ENCODE measurements around the gene CDR2. TPM values are rescaled to one million over a fixed set of nuclear protein-coding genes. Genes with fewer than 3 reads are reported as not detected.

CDR2 gene
- total and polyA plus RNA-seq, 2 of the 13 experiments (the other 11 are each of a cell fraction or from before 2014, with no cell fraction given) = 59.0 to 78.9 TPM

DNA sequence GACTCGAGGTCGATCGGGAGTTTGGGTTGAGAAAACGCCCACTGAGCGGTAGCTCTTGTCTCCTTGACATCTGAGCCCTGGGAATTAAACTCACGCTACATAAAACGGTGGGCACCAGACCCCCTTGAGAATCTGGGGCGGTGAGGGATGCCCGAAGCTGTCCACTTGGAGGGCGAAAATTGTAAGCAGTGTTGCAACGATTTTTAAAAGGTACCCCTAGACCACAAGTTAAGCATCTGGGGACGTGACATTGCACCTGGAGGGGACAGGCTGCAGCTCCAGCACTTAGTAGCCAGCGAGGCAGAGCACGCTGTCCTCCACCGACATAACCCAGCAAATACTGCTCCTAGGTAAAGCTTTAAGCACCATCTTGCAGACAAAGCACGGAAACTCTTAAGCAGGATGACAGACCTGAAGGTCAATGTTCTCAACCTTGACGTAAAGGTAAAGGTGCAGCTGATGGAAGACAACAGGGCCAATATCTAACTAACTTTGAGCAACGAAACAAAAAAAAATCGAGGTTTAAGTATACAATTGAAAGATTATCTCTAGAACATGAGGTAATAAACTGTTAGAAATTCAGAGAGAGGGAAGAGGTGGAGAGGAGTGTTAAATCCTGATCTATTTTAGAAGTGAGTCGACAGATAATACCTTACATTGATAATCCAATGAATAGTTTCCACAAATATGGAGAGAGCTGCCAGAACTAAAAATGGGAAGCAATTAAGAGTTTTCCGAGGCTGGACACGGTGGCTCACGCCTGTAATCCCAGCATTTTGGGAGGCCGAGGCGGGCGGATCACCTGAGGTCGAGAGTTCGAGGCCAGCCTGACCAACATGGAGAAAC lies 921 bp upstream of the CDR2 start (continued):
- TF ChIP-seq, protein P1, sequence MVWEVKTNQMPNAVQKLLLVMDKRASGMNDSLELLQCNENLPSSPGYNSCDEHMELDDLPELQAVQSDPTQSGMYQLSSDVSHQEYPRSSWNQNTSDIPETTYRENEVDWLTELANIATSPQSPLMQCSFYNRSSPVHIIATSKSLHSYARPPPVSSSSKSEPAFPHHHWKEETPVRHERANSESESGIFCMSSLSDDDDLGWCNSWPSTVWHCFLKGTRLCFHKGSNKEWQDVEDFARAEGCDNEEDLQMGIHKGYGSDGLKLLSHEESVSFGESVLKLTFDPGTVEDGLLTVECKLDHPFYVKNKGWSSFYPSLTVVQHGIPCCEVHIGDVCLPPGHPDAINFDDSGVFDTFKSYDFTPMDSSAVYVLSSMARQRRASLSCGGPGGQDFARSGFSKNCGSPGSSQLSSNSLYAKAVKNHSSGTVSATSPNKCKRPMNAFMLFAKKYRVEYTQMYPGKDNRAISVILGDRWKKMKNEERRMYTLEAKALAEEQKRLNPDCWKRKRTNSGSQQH (CRISPR knock-in tag; IDR thresholded peaks at IDR 0.05; ENCODE audit: low read depth) = no peak
- TF ChIP-seq ZFX (CRISPR knock-in tag; IDR thresholded peaks at IDR 0.05; ENCODE audit: low read depth) (no peak; the same call in 1 of the 2 replicates), ATM (IDR thresholded peaks at IDR 0.05; ENCODE audit: borderline replicate concordance) (no peak), HNRNPLL (IDR thresholded peaks at IDR 0.05; ENCODE audit: low read depth, low read length, poor library complexity, severe bottlenecking) (no peak), ZNF878 (CRISPR knock-in tag; IDR thresholded peaks at IDR 0.05) (no peak; the same call in 1 of the 2 replicates), ZNF12 (CRISPR knock-in tag; IDR thresholded peaks at IDR 0.05) (peak; percentile 22; the same call in 1 of the 2 replicates), GLI4 (CRISPR knock-in tag; IDR thresholded peaks at IDR 0.05; ENCODE audit: borderline replicate concordance) (peak; percentile 57), ZNF17 (CRISPR knock-in tag; IDR thresholded peaks at IDR 0.05) (no peak), HOXD1 (CRISPR knock-in tag; IDR thresholded peaks at IDR 0.05) (no peak), ZFAT (CRISPR knock-in tag; conservative IDR thresholded peaks at IDR 0.05) (no peak), SP140L (CRISPR knock-in tag; IDR thresholded peaks at IDR 0.05; ENCODE audit: borderline replicate concordance) (no peak; the same call in 1 of the 2 replicates), BORCS8-MEF2B (CRISPR knock-in tag; IDR thresholded peaks at IDR 0.05) (no peak; the same call in 1 of the 2 replicates)
- TF ChIP-seq, protein P2, sequence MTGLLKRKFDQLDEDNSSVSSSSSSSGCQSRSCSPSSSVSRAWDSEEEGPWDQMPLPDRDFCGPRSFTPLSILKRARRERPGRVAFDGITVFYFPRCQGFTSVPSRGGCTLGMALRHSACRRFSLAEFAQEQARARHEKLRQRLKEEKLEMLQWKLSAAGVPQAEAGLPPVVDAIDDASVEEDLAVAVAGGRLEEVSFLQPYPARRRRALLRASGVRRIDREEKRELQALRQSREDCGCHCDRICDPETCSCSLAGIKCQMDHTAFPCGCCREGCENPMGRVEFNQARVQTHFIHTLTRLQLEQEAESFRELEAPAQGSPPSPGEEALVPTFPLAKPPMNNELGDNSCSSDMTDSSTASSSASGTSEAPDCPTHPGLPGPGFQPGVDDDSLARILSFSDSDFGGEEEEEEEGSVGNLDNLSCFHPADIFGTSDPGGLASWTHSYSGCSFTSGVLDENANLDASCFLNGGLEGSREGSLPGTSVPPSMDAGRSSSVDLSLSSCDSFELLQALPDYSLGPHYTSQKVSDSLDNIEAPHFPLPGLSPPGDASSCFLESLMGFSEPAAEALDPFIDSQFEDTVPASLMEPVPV (CRISPR knock-in tag; IDR thresholded peaks at IDR 0.05) = no peak
- TF ChIP-seq, protein P3, sequence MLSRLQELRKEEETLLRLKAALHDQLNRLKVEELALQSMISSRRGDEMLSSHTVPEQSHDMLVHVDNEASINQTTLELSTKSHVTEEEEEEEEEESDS (CRISPR knock-in tag; IDR thresholded peaks at IDR 0.05; ENCODE audit: borderline replicate concordance) = no peak
- TF ChIP-seq, protein P4, sequence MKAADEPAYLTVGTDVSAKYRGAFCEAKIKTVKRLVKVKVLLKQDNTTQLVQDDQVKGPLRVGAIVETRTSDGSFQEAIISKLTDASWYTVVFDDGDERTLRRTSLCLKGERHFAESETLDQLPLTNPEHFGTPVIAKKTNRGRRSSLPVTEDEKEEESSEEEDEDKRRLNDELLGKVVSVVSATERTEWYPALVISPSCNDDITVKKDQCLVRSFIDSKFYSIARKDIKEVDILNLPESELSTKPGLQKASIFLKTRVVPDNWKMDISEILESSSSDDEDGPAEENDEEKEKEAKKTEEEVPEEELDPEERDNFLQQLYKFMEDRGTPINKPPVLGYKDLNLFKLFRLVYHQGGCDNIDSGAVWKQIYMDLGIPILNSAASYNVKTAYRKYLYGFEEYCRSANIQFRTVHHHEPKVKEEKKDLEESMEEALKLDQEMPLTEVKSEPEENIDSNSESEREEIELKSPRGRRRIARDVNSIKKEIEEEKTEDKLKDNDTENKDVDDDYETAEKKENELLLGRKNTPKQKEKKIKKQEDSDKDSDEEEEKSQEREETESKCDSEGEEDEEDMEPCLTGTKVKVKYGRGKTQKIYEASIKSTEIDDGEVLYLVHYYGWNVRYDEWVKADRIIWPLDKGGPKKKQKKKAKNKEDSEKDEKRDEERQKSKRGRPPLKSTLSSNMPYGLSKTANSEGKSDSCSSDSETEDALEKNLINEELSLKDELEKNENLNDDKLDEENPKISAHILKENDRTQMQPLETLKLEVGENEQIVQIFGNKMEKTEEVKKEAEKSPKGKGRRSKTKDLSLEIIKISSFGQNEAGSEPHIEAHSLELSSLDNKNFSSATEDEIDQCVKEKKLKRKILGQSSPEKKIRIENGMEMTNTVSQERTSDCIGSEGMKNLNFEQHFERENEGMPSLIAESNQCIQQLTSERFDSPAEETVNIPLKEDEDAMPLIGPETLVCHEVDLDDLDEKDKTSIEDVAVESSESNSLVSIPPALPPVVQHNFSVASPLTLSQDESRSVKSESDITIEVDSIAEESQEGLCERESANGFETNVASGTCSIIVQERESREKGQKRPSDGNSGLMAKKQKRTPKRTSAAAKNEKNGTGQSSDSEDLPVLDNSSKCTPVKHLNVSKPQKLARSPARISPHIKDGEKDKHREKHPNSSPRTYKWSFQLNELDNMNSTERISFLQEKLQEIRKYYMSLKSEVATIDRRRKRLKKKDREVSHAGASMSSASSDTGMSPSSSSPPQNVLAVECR (CRISPR knock-in tag; IDR thresholded peaks at IDR 0.05; ENCODE audit: borderline replicate concordance) = no peak
- TF ChIP-seq, protein P5, sequence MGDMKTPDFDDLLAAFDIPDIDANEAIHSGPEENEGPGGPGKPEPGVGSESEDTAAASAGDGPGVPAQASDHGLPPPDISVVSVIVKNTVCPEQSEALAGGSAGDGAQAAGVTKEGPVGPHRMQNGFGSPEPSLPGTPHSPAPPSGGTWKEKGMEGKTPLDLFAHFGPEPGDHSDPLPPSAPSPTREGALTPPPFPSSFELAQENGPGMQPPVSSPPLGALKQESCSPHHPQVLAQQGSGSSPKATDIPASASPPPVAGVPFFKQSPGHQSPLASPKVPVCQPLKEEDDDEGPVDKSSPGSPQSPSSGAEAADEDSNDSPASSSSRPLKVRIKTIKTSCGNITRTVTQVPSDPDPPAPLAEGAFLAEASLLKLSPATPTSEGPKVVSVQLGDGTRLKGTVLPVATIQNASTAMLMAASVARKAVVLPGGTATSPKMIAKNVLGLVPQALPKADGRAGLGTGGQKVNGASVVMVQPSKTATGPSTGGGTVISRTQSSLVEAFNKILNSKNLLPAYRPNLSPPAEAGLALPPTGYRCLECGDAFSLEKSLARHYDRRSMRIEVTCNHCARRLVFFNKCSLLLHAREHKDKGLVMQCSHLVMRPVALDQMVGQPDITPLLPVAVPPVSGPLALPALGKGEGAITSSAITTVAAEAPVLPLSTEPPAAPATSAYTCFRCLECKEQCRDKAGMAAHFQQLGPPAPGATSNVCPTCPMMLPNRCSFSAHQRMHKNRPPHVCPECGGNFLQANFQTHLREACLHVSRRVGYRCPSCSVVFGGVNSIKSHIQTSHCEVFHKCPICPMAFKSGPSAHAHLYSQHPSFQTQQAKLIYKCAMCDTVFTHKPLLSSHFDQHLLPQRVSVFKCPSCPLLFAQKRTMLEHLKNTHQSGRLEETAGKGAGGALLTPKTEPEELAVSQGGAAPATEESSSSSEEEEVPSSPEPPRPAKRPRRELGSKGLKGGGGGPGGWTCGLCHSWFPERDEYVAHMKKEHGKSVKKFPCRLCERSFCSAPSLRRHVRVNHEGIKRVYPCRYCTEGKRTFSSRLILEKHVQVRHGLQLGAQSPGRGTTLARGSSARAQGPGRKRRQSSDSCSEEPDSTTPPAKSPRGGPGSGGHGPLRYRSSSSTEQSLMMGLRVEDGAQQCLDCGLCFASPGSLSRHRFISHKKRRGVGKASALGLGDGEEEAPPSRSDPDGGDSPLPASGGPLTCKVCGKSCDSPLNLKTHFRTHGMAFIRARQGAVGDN (CRISPR knock-in tag; IDR thresholded peaks at IDR 0.05) = peak; percentile 14; the same call in 1 of the 2 replicates

Data from HepG2 (cell line).